IMR-90 (cell line): ENCODE measurements around the gene MOB4. TPM values are rescaled to one million over a fixed set of nuclear protein-coding genes. Genes with fewer than 3 reads are reported as not detected.

Experiments used
- ATAC-seq: fragments of 200-7000 bp; cut with Tn5 transposase; 2 replicates; pipeline ENCODE4 v1.9.1; 2020; ENCODE audit warnings: low read depth, mild to moderate bottlenecking, moderate library complexity
- BruUV-seq: library from RNA; stranded (reverse); fragments of 400-500 nt; replicated peaks from 2 replicates; lab custom pipeline; 2021; lab: Mats Ljungman, UMichigan
- CTCF ChIA-PET: fragments of 300-600 bp; formaldehyde crosslinking; extraction: SDS; loops from one replicate; lab custom pipeline; 2021; ENCODE audit warnings: antibody characterized with exemption; lab: Yijun Ruan, JAX
- POLR2A ChIA-PET: fragments of 300-600 bp; sonication (Branson Sonifier 250); formaldehyde crosslinking; loops from one replicate; lab custom pipeline; 2022; ENCODE audit warnings: antibody characterized with exemption; ENCODE audit not compliant: unreplicated experiment; lab: Charles Lee
- DNase-seq: peaks from one replicate; pipeline ENCODE4 v3.0.0; 2013
- H2AFZ ChIP-seq: replicated peaks from 2 replicates; pipeline ENCODE3; 2013; ENCODE audit warnings: low read length, mild to moderate bottlenecking; ENCODE audit not compliant: poor library complexity
- H2AK5ac ChIP-seq: 2 replicates; pipeline ENCODE4 v1.6.1; 2013; ENCODE audit warnings: low read depth, low read length, inconsistent platforms
- H2AK9ac ChIP-seq: replicated peaks from 2 replicates; pipeline ENCODE3; 2013; ENCODE audit warnings: mild to moderate bottlenecking, low read depth, low read length, moderate library complexity; ENCODE audit not compliant: poor library complexity
- H2BK120ac ChIP-seq: 2 replicates; pipeline ENCODE4 v1.6.1; 2013; ENCODE audit warnings: low read depth, low read length, inconsistent platforms
- H2BK15ac ChIP-seq: 3 replicates; pipeline ENCODE4 v1.6.1; 2013; ENCODE audit warnings: low read depth, low read length, inconsistent platforms
- H2BK20ac ChIP-seq: 2 replicates; pipeline ENCODE4 v1.6.1; 2013; ENCODE audit warnings: low read depth, mild to moderate bottlenecking, inconsistent platforms, low read length, moderate library complexity
- H2BK5ac ChIP-seq: 2 replicates; pipeline ENCODE4 v1.6.1; 2013; ENCODE audit warnings: mild to moderate bottlenecking, low read depth, low read length, inconsistent platforms; ENCODE audit not compliant: poor library complexity, severe bottlenecking
- H3K14ac ChIP-seq: replicated peaks from 2 replicates; pipeline ENCODE4 v1.6.1; 2013; ENCODE audit warnings: low read depth, low read length, inconsistent platforms
- H3K18ac ChIP-seq: 2 replicates; pipeline ENCODE4 v1.6.1; 2013; ENCODE audit warnings: low read depth, low read length, control low read depth
- H3K23ac ChIP-seq: 2 replicates; pipeline ENCODE4 v1.6.1; 2013; ENCODE audit warnings: low read depth, low read length, inconsistent platforms
- H3K27ac ChIP-seq: 2 replicates; pipeline ENCODE4 v1.5.1; 2013; ENCODE audit warnings: mild to moderate bottlenecking, control low read depth, low read length; ENCODE audit not compliant: insufficient read depth
- H3K27me3 ChIP-seq: 2 replicates; pipeline ENCODE4 v1.6.1; 2013; ENCODE audit warnings: low read length; ENCODE audit not compliant: control insufficient read depth, insufficient read depth
- H3K36me3 ChIP-seq: 2 replicates; pipeline ENCODE4 v1.6.1; 2013; ENCODE audit warnings: low read length, mixed read lengths; ENCODE audit not compliant: control insufficient read depth, insufficient read depth
- H3K4ac ChIP-seq: 2 replicates; pipeline ENCODE4 v1.6.1; 2013; ENCODE audit warnings: low read depth, low read length, inconsistent platforms
- H3K4me1 ChIP-seq: 2 replicates; pipeline ENCODE4 v1.6.1; 2013; ENCODE audit warnings: low read length, mixed read lengths; ENCODE audit not compliant: control insufficient read depth, insufficient read depth
- H3K4me2 ChIP-seq: 2 replicates; pipeline ENCODE4 v1.6.1; 2013; ENCODE audit warnings: low read depth, mild to moderate bottlenecking, control low read depth, low read length, moderate library complexity
- H3K4me3 ChIP-seq: 2 replicates; pipeline ENCODE4 v1.5.1; 2013; ENCODE audit warnings: low read depth, mild to moderate bottlenecking, control low read depth, low read length, moderate library complexity; ENCODE audit not compliant: insufficient read depth
- H3K56ac ChIP-seq: 2 replicates; pipeline ENCODE4 v1.6.1; 2013; ENCODE audit warnings: low read length, inconsistent platforms; ENCODE audit not compliant: insufficient read depth; ENCODE audit errors: extremely low read depth
- H3K79me1 ChIP-seq, 2 experiments: 2 replicates each; pipeline ENCODE4 v1.6.1; 2013; ENCODE audit warnings: low read length in 2 of 2, inconsistent platforms in 1 of 2, low read depth in 1 of 2
- H3K9ac ChIP-seq: 2 replicates; pipeline ENCODE4 v1.6.1; 2013; ENCODE audit warnings: low read depth, low read length, control low read depth
- H3K9me1 ChIP-seq: 2 replicates; pipeline ENCODE4 v1.6.1; 2013; ENCODE audit warnings: low read length, inconsistent platforms; ENCODE audit not compliant: insufficient read depth
- H3K9me3 ChIP-seq: 2 replicates; pipeline ENCODE4 v1.6.1; 2013; ENCODE audit warnings: low read length; ENCODE audit not compliant: control insufficient read depth, insufficient read depth
- H4K20me1 ChIP-seq: 2 replicates; pipeline ENCODE4 v1.6.1; 2013; ENCODE audit warnings: low read length, inconsistent platforms; ENCODE audit not compliant: insufficient read depth
- H4K5ac ChIP-seq: 2 replicates; pipeline ENCODE4 v1.6.1; 2013; ENCODE audit warnings: mild to moderate bottlenecking, low read depth, low read length, control low read depth
- H4K8ac ChIP-seq, 2 experiments: 2 replicates each; pipeline ENCODE4 v1.6.1; 2013; ENCODE audit warnings: low read depth in 2 of 2, low read length in 2 of 2, control low read depth in 1 of 2, inconsistent platforms in 1 of 2
- H4K91ac ChIP-seq: 2 replicates; pipeline ENCODE4 v1.6.1; 2013; ENCODE audit warnings: low read depth, low read length, inconsistent platforms; ENCODE audit not compliant: insufficient read depth
- BHLHE40 ChIP-seq: fragments of 150-350 bp; IDR thresholded peaks from 2 replicates; pipeline ENCODE4 v1.6.1; 2016; ENCODE audit warnings: mild to moderate bottlenecking, low read depth, low read length
- CEBPB ChIP-seq: IDR thresholded peaks from 2 replicates; pipeline ENCODE4 v1.6.1; 2012; ENCODE audit warnings: low read depth, low read length, improper control_type of control experiment
- CHD1 ChIP-seq: IDR thresholded peaks from 2 replicates; pipeline ENCODE4 v1.6.1; 2012; ENCODE audit warnings: low read depth, low read length, improper control_type of control experiment
- CTCF ChIP-seq: conservative IDR thresholded peaks from 2 replicates; pipeline ENCODE4 v1.5.1; 2012; ENCODE audit warnings: mild to moderate bottlenecking, low read depth, low read length, improper control_type of control experiment
- ELK1 ChIP-seq: fragments of 150-350 bp; IDR thresholded peaks from 2 replicates; pipeline ENCODE4 v1.6.1; 2016; ENCODE audit warnings: low read depth, mild to moderate bottlenecking, low read length, moderate library complexity, borderline replicate concordance
- FOS ChIP-seq: fragments of 150-350 bp; IDR thresholded peaks from 2 replicates; pipeline ENCODE4 v1.6.1; 2016; ENCODE audit warnings: low read depth, low read length
- MAFK ChIP-seq: IDR thresholded peaks from 2 replicates; pipeline ENCODE4 v1.6.1; 2012; ENCODE audit warnings: low read depth, low read length, improper control_type of control experiment
- MAZ ChIP-seq: IDR thresholded peaks from 2 replicates; pipeline ENCODE4 v1.6.1; 2012; ENCODE audit warnings: low read depth, mild to moderate bottlenecking, low read length, improper control_type of control experiment, moderate library complexity, borderline replicate concordance
- MXI1 ChIP-seq: IDR thresholded peaks from 2 replicates; pipeline ENCODE4 v1.6.1; 2012; ENCODE audit warnings: low read depth, mild to moderate bottlenecking, low read length, moderate library complexity, borderline replicate concordance
- NFE2L2 ChIP-seq: fragments of 150-350 bp; IDR thresholded peaks from 2 replicates; pipeline ENCODE4 v1.6.1; 2016; ENCODE audit warnings: low read depth, mild to moderate bottlenecking, low read length
- POLR2A ChIP-seq: IDR thresholded peaks from 2 replicates; pipeline ENCODE4 v1.6.1; 2012; ENCODE audit warnings: mild to moderate bottlenecking, low read depth, low read length
- RAD21 ChIP-seq: IDR thresholded peaks from 2 replicates; pipeline ENCODE4 v1.6.1; 2012; ENCODE audit warnings: low read length, improper control_type of control experiment
- RCOR1 ChIP-seq: IDR thresholded peaks from 2 replicates; pipeline ENCODE4 v1.6.1; 2012; ENCODE audit warnings: mild to moderate bottlenecking, low read length, improper control_type of control experiment; ENCODE audit not compliant: insufficient replicate concordance
- RFX5 ChIP-seq: IDR thresholded peaks from 2 replicates; pipeline ENCODE4 v1.8.0; 2012; ENCODE audit warnings: low read depth, mild to moderate bottlenecking, low read length, moderate library complexity
- USF2 ChIP-seq: fragments of 150-350 bp; IDR thresholded peaks from 2 replicates; pipeline ENCODE4 v1.6.1; 2017; ENCODE audit warnings: mild to moderate bottlenecking, antibody characterized with exemption, low read length, low read depth
- WGBS, 2 experiments: methylation state at CpG; one replicate each; pipeline versions ENCODE4 v1.1.5 to v1.1.7; 2013; ENCODE audit warnings: missing lambda C conversion rate in 2 of 2; ENCODE audit not compliant: insufficient read length in 1 of 2; ENCODE audit errors: extremely low coverage in 2 of 2; 5-methylcytosine and 5-hydroxymethylcytosine counted together
- dilution Hi-C: fragments of 300-500 bp; cut with HindIII; formaldehyde crosslinking; loops from one replicate; pipeline ENCODE4 v1.14.3; 2018; ENCODE audit warnings: low sequenced_read_pairs; ENCODE audit not compliant: unreplicated experiment
- in situ Hi-C: fragments of 300-500 bp; cut with MboI; formaldehyde crosslinking; loops from 3 replicates; pipeline ENCODE4 v1.14.3; 2019; ENCODE audit warnings: low sequenced_read_pairs, inconsistent platforms, mixed read lengths
- intact Hi-C: fragments of 100-400 bp; cut with micrococcal nuclease; formaldehyde crosslinking; loops from 2 replicates; pipeline ENCODE4 v1.10.0; 2022
- polyA plus RNA-seq, 3 experiments: library from polyadenylated mRNA; depleted of rRNA; stranded (reverse); fragments of >200 nt; gene quantifications; 2 replicates each; pipeline ENCODE4 v1.2.3, GENCODE V29; 2012; ENCODE audit warnings: low replicate concordance in 1 of 3
- total RNA-seq: library from RNA; depleted of rRNA; stranded (reverse); fragments of >200 nt; gene quantifications from 2 replicates; pipeline ENCODE4 v1.2.3, GENCODE V29; 2012

Gene MOB4
- total and polyA plus RNA-seq, 2 of the 4 experiments (the other 2 are of a cell fraction): 34.8 to 36.0 TPM

GRCh38 chr2:197495433-197496134, 20.3 kb upstream of the MOB4 start:
- 0 out of 2 replicates have a peak, but pooled peaks cover 1% of the 10 kb centered on the region for H3K4me1 ChIP-seq
- H3K23ac ChIP-seq: no peak overlapping the region; the same call in 1 of the 2 replicates
- H2BK15ac ChIP-seq: no peak overlapping the region
- H2BK120ac ChIP-seq: no peak overlapping the region
- no peak overlapping the region for H4K91ac ChIP-seq
- H4K20me1 ChIP-seq: peaks cover 34% of the 10 kb centered on the region
- H4K5ac ChIP-seq: no peak overlapping the region
- no peak overlapping the region for H3K14ac ChIP-seq
- H3K36me3 ChIP-seq: peaks cover 28% of the 10 kb centered on the region
- no CpG with 5 or more reads among the region's 2 CpGs for WGBS, 2 experiments
- H3K27ac ChIP-seq: no peak overlapping the region
- 0 out of 2 replicates have a peak, but pooled peaks cover 3% of the 10 kb centered on the region for H3K9me1 ChIP-seq
- ChIA-PET CTCF (interaction anchor here (0.6 kb wide), 1 partner anchor 11 kb away, joined by 8 read pairs; no protein-coding TSS in a partner anchor), POLR2A (no interaction called here)
- no peak overlapping the region for H3K18ac ChIP-seq
- H2BK5ac ChIP-seq: no peak overlapping the region
- dilution Hi-C loops (no loop called here), in situ Hi-C loops (loop anchor here (5.0 kb wide), 1 partner anchor 78 kb away; no protein-coding TSS in a partner anchor), intact Hi-C loops (loop anchor here (5.0 kb wide), 1 partner anchor 38 kb away; no protein-coding TSS in a partner anchor)
- H2AK9ac ChIP-seq: no peak overlapping the region
- no peaks in the 10 kb centered on the region for H3K9me3 ChIP-seq
- no peak overlapping the region for H3K9ac ChIP-seq
- H2BK20ac ChIP-seq: no peak overlapping the region
- no peak overlapping the region for H3K4me2 ChIP-seq
- no peaks in the 10 kb centered on the region for H3K27me3 ChIP-seq
- no peak for DNase-seq
- H2AFZ ChIP-seq: no peak overlapping the region
- BruUV-seq: no TSS peak
- H3K79me1 ChIP-seq: peaks cover 22 to 39% of the 10 kb centered on the region in 2 experiments
- H4K8ac ChIP-seq: no peak overlapping the region
- no peak overlapping the region for H3K4me3 ChIP-seq
- no peak overlapping the region for H2AK5ac ChIP-seq
- H3K4ac ChIP-seq: no peak overlapping the region
- H3K56ac ChIP-seq: no peak overlapping the region
- no peak for ATAC-seq
- TF ChIP-seq POLR2A (no peak), CTCF (no peak), RAD21 (no peak), FOS (no peak), USF2 (no peak), RFX5 (no peak), BHLHE40 (no peak), MAZ (no peak), MAFK (no peak), CEBPB (no peak), MXI1 (no peak), ELK1 (no peak), RCOR1 (no peak), NFE2L2 (no peak), CHD1 (no peak)
